Gastrocnemius medialis (tissue), 4 donors: ENCODE results near the gene C9orf50.

Source experiments
- CTCF ChIP-seq, 5 experiments: fragments of 450-650 bp in 3 of 5; fragments of 200-600 bp in 2 of 5; sonication (generic) in 2 of 5; IDR thresholded peaks in 4 of 5; conservative IDR thresholded peaks in 1 of 5; 1 replicate in 4 of 5; 2 replicates in 1 of 5; pipeline ENCODE4 v1.5.1; 2016 to 2019; ENCODE audit warnings: antibody characterized with exemption in 5 of 5, mild to moderate bottlenecking in 3 of 5, moderate library complexity in 3 of 5
- POLR2A ChIP-seq, 2 donors: fragments of 450-650 bp; IDR thresholded peaks; one replicate each; pipeline ENCODE4 v1.6.1; 2017; ENCODE audit warnings: antibody characterized with exemption in 2 of 2, mild to moderate bottlenecking in 2 of 2, moderate library complexity in 2 of 2

GRCh38 chr9:129627556-129628440 lies 6.9 kb upstream of the C9orf50 start:
- TF ChIP-seq CTCF (IDR thresholded peaks at IDR 0.05 in 4 of 5, conservative IDR thresholded peaks at IDR 0.05 in 1 of 5) (no peak), POLR2A (IDR thresholded peaks at IDR 0.05) (no peak)
